Fibroblast of mammary gland (primary cell): ENCODE data around the gene CD36.

Experiments
- DNase-seq: peaks from one replicate; pipeline ENCODE4 v3.0.0-alpha.2; 2010; ENCODE audit warnings: low read depth
- H3K4me3 ChIP-seq: 2 replicates; pipeline ENCODE4 v1.5.1; 2011; ENCODE audit warnings: low read depth, mild to moderate bottlenecking, low read length, moderate library complexity; ENCODE audit not compliant: control insufficient read depth
- CTCF ChIP-seq: conservative IDR thresholded peaks from 2 replicates; pipeline ENCODE4 v1.5.1; 2011; ENCODE audit warnings: low read depth, low read length, inconsistent platforms; ENCODE audit not compliant: control insufficient read depth, insufficient read depth

The CD36 gene

DNA sequence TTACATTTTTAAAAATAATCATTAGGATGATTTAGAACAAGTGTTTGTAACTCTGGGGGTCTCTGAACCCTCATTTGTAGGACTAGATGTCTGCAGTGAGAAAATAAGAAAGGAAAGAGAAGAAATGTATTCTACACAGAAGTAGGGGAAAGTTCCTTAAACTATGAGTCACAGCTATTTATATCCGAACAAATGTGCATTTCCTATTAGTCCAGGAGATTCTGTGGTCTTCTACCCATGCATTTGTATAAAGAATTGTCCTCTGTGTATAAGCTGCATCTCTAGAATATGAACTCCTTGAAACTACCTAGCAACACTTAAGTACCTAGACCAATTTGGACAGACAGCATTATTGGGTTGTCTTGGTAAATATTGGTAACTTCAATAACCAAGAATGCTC lies 15.9 kb upstream of the CD36 start:
- H3K4me3 ChIP-seq, result no peak overlapping the region
- no peak for TF ChIP-seq CTCF
- DNase-seq, result peak; percentile 67

- H3K4me3 ChIP-seq, result no peak overlapping the region
- no peak for TF ChIP-seq CTCF
- DNase-seq, result no peak
Measured at GRCh38 chr7:80623503-80624252, 14.8 kb upstream of the CD36 start.

- H3K4me3 ChIP-seq, result no peak overlapping the region
- no peak for TF ChIP-seq CTCF
- no peak for DNase-seq
Measured at GRCh38 chr7:80624763-80625162, 13.7 kb upstream of the CD36 start.

DNA sequence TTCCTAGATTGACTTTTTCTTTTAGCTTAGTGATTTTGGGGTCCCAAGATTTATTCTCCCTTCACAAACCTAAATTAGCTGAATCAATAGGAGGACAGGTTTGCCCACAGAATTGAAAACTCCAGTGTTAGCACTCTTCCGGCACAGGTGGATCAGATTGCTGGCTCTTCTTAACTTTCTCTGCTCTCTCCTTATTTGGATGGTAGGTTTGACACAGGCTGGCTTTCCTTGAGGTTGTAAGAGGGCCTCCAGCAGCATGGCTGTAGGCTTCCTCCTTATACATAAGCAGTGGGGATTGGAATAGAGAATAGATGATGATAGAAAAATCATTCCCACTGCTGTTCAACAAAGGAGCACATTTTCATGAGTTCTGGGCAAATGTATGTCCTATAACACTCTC lies 9.4 kb upstream of the CD36 start:
- no peak overlapping the region for H3K4me3 ChIP-seq
- DNase-seq, result no peak
- TF ChIP-seq CTCF, result no peak

GRCh38 chr7:80630608-80631405 lies 7.6 kb upstream of the CD36 start:
- peak; percentile 46 for DNase-seq
- no peak overlapping the region for H3K4me3 ChIP-seq
- TF ChIP-seq CTCF, result no peak

DNA sequence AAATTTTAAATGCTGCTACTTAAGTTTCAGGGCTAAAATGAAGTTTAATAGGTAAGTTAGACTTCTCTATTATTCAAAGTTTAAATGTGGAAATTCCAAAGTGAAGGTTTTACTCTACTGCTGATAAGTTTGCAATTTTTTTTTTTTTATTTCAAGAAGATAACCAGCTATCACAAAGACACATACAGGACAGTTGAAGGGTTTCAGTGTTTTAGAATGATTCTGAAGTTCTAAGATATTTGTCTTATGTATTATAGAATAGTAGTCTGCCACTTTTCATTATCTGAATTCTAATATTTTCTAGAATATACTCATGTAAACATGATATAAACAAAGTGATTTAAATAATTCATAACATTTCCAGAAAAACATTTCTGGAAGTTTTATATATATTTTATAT lies 7.0 kb upstream of the CD36 start:
- TF ChIP-seq CTCF, result no peak
- H3K4me3 ChIP-seq, result no peak overlapping the region
- DNase-seq, result no peak
